A549 treated with ZK216348 at 1 μM for 4 hours (cell line): ENCODE measurements around the gene MAGEF1. TPM values are rescaled to one million over a fixed set of nuclear protein-coding genes. Genes with fewer than 3 reads are reported as not detected.

Source experiments
- total RNA-seq: library from RNA; stranded (reverse); fragments of 200-300 nt; extraction: Qiagen RNA extraction; gene quantifications from 5 replicates; pipeline ENCODE4 v1.2.3, GENCODE V29; 2022; ENCODE audit warnings: low read depth

The MAGEF1 gene, protein sequence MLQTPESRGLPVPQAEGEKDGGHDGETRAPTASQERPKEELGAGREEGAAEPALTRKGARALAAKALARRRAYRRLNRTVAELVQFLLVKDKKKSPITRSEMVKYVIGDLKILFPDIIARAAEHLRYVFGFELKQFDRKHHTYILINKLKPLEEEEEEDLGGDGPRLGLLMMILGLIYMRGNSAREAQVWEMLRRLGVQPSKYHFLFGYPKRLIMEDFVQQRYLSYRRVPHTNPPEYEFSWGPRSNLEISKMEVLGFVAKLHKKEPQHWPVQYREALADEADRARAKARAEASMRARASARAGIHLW
- 23.4 to 29.4 TPM (median 28.7 TPM) in 5 replicates for total RNA-seq

DNA sequence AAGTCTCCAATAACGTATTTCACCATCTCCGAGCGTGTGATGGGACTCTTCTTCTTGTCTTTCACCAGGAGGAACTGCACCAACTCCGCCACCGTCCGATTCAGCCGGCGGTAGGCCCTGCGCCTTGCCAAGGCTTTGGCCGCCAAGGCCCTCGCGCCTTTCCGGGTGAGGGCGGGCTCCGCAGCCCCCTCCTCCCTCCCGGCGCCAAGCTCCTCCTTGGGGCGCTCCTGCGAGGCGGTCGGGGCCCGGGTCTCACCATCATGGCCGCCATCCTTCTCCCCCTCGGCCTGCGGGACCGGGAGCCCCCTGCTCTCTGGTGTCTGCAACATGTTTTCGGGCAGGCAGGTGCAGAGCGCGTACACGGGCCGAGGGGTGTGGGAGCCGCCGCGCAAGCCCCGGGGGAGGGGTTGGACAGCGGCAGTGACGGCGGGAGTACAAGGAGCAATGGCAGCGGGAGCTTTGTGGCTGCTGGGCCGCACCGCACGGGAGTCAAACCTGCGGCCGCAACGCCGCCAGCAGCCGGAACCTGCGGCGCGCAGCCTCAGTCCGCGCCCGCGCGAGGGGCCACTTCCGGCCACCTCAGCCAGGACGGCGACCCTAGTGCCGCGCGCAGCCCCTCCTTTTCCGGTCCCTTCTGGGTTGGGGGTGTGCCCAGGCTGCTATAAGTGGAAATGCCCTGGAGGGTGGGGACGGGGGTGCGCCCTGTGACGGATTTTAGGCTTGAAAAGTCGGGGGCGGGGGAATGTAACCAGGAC lies at the start of gene MAGEF1:
MAGEF1 (minus strand) TSS at position 572 of the 755 bp plus-strand sequence; CDS start at position 329, 243 bp downstream.

Other genes with a start within 250 kb of the MAGEF1 start
- gene EPHB3, start 150.3 kb downstream of the MAGEF1 start, total RNA-seq: 0.23 to 0.70 TPM (median 0.27 TPM) in 5 replicates
- 7.3 to 10.7 TPM (median 8.6 TPM) in 5 replicates for gene VPS8, start 100.1 kb upstream of the MAGEF1 start, total RNA-seq